HG03354 (cell line): ENCODE results near the gene RALY.
"Not testable (repeated sequence)": the region's sequence is repeated elsewhere in the genome, so short reads cannot be mapped to it uniquely, and the experiment has no call there.

Experiments
- ATAC-seq: cut with Tn5 transposase; IDR thresholded peaks from one replicate; pipeline ENCODE4 v1.9.1; 2021; ENCODE audit warnings: mild to moderate bottlenecking; ENCODE audit not compliant: unreplicated experiment, poor library complexity, severe bottlenecking

RALY gene

DNA sequence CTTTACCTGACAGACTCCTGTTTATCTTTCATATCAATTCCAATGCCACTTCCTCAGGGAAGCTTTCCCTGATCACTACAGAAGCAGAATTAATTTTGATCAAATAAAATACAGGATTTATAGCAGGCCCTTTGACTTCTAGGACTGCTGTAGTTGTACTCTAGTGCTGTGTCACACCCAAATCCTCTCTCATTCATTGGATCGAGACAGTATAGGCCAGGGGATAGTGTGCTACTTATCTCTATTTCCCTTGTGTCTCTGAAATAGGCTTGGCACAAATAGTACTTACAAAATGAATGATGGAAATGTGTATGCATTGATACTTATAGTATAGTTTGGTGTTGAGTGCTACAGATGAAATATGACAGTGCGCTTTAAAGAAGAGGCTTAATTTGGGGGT is 19.8 kb downstream of the RALY start:
- ATAC-seq: no peak

DNA sequence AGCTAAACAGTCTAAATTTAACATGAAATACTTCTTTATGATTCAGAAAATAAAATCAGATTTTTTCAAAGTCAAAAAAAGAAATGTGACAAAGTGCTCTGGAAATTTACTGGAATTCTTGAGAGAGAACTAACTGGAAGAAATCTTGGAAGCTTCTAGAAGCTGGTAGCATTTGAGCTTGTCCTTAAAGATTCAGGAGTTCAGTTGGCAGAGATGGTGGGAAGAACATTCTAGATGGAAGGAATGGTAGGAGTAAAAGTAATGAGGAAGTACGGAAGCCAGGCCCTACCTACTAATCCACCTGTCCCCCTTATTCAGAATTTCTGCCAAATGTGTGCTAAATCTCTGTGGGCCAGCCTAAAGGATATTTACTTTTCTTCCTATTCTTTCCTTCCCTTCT is 21.2 kb downstream of the RALY start:
- no peak for ATAC-seq

GRCh38 chr20:34015401-34016335 is 22.0 kb downstream of the RALY start:
- ATAC-seq: no peak

GRCh38 chr20:34016736-34017135 is 23.0 kb downstream of the RALY start:
- no peak for ATAC-seq

GRCh38 chr20:34017610-34018009 is 23.9 kb downstream of the RALY start:
- no peak for ATAC-seq

- no peak for ATAC-seq
Measured at GRCh38 chr20:34018166-34018565, 24.5 kb downstream of the RALY start.

GRCh38 chr20:34022151-34022838 is 28.6 kb downstream of the RALY start:
- peak; percentile 51 for ATAC-seq

- no peak for ATAC-seq
Measured at GRCh38 chr20:34022839-34023234, 29.1 kb downstream of the RALY start.

- ATAC-seq: no peak
Measured at GRCh38 chr20:34023937-34024722, 30.4 kb downstream of the RALY start.

DNA sequence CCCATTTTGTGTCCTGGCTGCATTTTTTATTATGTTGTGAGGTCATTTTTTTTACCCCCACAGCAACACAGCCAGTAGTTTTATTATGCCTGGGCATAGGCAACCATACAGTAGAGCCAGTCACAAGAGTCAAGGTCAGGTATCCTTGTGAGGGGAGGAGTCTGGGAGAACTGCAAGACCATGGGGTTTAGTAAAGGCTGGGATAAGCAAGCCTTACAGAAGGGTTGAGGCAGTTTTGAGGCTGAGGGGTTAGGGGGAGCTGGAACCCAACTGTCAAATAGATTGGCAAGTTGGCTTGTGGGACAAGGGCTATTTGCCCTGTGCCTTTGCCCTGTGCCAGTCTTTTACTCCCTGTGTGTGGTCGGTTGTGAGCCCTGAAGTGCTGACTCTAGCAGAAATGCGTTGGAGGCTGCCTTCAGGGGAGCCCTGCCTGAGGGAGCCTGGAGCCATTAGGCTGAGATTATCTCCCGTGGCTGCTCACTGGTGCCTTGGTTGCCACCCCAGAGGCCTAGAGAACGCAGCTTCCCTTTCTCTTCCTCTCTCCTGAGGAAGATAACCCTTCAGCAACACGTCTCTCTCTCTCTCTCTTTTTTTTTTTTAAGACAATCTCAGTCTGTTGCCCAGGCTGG is 31.1 kb downstream of the RALY start:
- ATAC-seq: no peak

- ATAC-seq: not testable (repeated sequence)
Measured at GRCh38 chr20:34028013-34028412, 34.3 kb downstream of the RALY start.

GRCh38 chr20:34029415-34029814 is 35.7 kb downstream of the RALY start:
- no peak for ATAC-seq

GRCh38 chr20:34030456-34030855 is 36.7 kb downstream of the RALY start:
- no peak for ATAC-seq

GRCh38 chr20:34033903-34034302 is 40.2 kb downstream of the RALY start:
- ATAC-seq: no peak

GRCh38 chr20:34037121-34037520 is 43.4 kb downstream of the RALY start:
- ATAC-seq: no peak

DNA sequence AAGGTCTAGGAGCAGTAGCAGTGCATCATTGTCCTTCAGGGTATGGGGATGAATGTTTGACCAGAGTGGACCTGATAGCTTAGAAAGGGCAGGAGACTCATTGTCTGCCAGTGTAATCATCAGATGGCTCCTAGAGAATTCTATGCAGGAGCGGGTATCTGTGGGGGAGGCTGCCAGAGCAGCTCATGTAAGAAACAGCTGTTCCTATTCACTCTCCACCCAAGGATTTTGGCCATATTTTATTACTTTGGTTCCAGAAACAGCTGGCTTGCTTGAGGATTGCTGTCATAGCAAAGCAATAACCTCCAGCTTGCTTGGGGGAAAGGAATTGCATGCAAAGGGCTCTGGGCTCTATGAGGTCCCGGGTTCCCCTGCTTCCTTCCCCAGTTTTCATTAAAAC is 44.1 kb downstream of the RALY start:
- ATAC-seq: no peak

DNA sequence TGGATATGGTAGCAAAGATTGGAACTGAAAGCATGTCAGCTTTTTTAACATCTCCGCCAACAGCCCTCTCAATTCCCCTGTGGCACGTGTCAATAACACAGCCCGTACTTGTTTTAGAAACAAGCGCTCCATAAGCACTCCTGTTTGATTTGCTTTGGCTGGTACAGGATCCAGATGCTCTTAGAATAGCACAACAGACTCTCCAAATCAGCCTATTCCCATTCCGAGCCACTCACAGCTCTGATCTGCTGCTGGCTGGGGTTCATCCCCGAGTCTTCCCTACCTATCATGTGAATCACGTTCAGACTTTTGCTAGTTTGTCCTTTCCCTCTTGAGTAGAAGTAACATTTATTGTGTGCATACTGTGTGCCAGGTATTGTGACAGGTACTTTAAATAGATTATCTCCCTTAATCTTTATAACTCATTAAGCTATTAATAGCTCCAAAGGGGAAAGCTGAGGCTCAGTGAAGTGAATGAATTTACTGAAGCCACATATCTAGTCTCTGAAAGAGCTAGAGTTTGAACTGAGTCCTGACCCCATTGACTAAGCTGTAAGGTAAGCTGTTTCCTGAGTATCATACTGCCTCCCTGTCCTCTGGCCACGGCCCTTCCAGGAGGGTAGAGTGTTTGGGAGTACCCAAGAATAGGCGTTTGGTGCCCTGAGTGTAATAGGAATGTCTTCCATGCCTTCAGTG is 46.7 kb downstream of the RALY start:
- ATAC-seq: no peak

- ATAC-seq: no peak
Measured at GRCh38 chr20:34041226-34041625, 47.5 kb downstream of the RALY start.

GRCh38 chr20:34042262-34042661 is 48.6 kb downstream of the RALY start:
- ATAC-seq: no peak
